GM19023 (cell line): ENCODE results near the gene CEP89.
"Not testable (repeated sequence)": the region's sequence is repeated elsewhere in the genome, so short reads cannot be mapped to it uniquely, and the experiment has no call there.

Experiments
- ATAC-seq: cut with Tn5 transposase; IDR thresholded peaks from one replicate; pipeline ENCODE4 v1.9.1; 2021; ENCODE audit warnings: mild to moderate bottlenecking, moderate library complexity; ENCODE audit not compliant: unreplicated experiment

The CEP89 gene

GRCh38 chr19:32971715-32972540 is at the start of gene CEP89, which contains the start of gene FAAP24:
TSS of gene CEP89 (minus strand) at chr19:32971958. CDS start at chr19:32971874, 84 bp downstream.
TSS of gene FAAP24 (plus strand) at chr19:32972242. CDS start at chr19:32973197, 955 bp downstream.
- peak; percentile 100 for ATAC-seq

- not testable (repeated sequence) for ATAC-seq
Measured at GRCh38 chr19:33010891-33011290, 39.1 kb upstream of the CEP89 start.

- ATAC-seq = no peak
Measured at GRCh38 chr19:33008738-33009137, 37.0 kb upstream of the CEP89 start.

DNA sequence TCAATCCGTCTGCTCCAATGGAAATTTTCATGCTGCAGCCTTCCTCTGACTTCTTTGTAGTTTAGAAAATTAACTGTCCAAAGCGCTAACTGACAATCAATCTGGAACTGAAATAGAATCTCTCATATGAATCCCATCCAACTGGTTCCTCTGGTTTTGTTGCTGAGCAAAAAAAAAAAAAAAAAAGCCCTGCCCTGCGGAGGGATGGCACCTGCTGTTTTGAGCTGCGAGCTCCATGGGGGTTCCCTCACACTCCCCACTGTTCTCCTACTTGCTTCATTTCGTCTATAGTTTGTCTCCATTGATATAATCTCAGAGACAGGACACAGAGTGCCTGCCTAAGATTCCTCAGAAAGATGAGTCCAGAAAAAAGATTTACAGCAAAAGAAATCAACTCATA is 33.7 kb upstream of the CEP89 start:
- ATAC-seq = no peak

DNA sequence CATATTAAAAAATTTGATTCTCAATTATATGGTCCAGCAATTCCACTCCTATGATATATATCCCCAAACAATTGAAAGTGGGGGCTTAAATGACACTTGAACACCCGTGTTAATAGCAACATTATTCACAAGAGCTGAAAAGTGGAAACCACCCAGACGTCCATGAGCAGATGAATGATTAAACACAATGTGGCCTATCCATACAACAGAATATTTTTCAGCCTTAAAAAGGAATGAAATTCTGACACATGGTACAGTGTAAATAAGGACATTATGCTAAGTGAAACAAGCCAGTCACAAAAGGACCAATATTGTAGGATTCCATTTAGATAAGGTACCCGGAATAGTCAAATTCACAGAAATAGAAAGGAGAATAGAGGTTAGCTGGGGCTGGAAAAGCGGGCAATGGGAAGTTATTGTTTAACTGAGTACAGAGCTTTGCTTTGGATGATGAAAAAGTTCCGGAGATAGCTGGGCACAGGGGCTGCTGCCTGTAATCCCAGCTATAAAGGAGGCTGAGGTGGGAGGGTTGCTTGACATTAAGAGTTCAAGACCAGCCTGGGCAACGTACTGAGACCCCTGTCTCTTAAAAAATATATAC is 31.8 kb upstream of the CEP89 start:
- ATAC-seq = not testable (repeated sequence)

DNA sequence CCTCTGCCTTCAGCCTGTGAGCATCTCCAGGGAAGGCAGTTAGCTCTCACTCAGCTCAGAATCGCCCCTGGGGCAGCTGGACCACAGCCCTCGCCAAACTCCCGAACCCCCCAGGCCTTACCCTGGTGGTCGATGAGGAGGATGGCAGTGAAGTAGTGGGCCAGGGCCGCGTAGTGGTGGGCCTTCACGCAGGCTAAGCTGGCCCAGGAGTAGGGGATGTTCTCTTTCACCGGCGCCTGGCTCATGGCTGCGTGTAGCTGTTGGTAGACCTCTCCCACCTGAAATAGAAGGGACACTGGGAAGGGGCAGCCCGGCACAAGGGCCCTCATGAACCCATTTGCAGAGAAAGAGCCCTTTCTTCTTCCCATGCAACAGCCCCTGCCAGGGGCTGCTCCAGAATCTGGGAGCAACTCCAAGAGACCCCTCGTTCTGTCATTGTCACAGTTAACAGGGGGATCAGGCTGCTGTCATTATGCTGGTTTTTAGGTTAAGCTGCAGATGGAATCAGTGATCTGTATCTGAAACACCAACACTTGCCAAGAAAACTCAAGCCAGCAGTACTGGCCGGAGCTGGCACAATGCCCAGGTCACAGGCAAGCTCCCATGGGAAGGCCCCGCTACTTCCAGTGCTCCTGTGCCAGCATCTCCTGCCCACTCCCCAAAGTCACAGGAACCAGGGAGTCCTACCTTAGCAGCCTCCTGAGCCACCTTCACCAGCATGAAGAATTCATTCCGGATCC is 30.5 kb upstream of the CEP89 start:
- not testable (repeated sequence) for ATAC-seq

DNA sequence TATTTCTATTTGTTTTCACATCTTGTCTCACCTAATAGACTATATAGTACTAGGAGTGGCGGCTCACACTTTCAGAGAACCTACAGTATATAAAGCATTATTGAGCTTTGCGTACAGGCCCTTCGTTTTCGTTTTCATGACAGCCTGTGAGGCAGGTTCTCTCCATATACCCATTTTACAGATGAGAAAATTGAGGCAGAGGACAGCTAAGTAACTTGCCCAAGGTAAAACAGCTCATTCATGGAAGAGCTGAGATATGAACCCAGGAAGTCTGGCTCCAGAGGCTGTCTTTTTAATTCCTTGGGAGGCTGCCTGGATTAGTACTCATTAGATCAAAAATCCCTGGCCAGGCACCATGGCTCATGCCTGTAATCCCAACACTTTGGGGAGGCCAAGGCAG is 29.2 kb upstream of the CEP89 start:
- ATAC-seq = no peak

DNA sequence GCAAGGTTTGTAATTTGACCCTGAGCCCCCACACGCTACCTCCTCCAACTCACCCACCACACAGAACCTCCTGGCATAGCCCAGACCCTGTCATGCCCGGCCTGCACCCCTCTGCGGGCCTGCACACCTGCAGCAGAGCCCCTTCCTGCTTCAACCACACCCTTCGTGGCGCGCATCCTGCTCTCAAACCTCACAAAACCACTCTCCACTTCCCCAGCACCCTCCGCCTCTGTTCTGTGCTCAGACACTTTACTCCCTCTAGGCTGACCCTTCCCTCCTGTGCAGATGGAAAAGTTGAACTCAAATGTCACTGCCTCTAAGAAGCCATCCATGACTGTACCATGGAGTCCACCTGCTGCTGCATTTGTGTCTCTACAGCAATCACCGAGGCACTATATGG is 28.8 kb upstream of the CEP89 start:
- no peak for ATAC-seq

GRCh38 chr19:32998722-32999121 is 27.0 kb upstream of the CEP89 start:
- no peak for ATAC-seq

GRCh38 chr19:32997716-32998355 is 26.1 kb upstream of the CEP89 start:
- no peak for ATAC-seq

GRCh38 chr19:32997061-32997464 is 25.3 kb upstream of the CEP89 start:
- ATAC-seq = not testable (repeated sequence)

DNA sequence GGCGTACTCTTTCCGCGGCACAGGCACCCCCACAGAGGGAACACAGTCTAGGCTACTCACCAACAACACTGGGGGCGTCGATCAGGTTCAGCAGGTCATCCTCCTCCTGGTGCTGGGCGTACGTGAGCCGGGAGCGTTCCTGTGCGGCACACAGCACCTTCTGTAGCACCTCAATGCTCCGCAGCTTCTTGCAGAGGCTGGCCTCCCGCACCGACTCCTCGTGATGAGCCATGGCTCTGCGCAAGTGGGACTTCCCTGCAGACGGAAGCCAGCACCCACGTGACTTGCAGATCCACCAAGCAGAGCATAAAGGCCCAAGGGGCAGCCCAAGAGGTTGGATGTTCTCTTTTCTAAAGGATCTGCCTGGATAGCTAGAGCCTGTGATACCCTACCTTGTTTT is 24.2 kb upstream of the CEP89 start:
- not testable (repeated sequence) for ATAC-seq

DNA sequence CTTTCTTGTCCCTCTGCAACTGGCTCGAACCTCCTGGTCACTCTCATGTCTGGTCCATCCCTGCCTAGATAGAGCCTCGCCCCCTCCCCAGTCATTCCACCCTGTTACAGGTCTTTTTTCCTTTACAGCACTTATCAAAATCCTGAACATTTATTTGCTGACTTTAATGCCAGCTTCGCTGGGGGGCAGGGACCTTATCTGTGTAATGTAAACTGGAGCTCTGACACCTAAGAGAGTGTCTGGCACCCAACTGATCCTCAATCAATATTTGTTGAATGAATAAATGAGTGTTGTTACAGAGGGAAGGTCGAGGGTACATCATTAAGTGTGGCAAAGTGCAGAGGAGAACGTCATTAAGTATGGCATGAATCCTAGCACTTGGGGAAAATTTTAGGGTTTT is 17.0 kb upstream of the CEP89 start:
- no peak for ATAC-seq

GRCh38 chr19:32988254-32988653 is 16.5 kb upstream of the CEP89 start:
- not testable (repeated sequence) for ATAC-seq

DNA sequence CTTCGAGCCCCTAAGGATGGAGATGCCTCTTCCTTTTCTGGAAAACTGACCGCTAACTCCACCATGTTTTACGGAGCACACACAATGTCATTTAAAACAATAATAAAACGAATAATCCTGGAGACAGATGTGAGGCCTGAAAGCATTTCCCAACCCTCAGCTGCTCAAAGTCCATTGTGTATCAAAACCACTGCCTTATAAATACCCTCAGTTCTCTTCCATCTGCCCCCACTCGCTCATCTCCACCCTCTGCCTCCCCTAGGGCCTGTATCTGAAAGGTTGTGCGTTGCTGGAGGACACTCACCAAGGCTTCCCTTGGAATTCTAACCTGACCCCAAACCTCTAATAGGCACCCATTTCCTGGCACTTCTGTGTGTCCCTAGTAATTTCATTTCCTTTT is 10.7 kb upstream of the CEP89 start:
- ATAC-seq = not testable (repeated sequence)

GRCh38 chr19:32979807-32980206 is 8.0 kb upstream of the CEP89 start:
- ATAC-seq = not testable (repeated sequence)

GRCh38 chr19:32977813-32978212 is 6.1 kb upstream of the CEP89 start:
- ATAC-seq = not testable (repeated sequence)

GRCh38 chr19:32977280-32977679 is 5.5 kb upstream of the CEP89 start:
- no peak for ATAC-seq

DNA sequence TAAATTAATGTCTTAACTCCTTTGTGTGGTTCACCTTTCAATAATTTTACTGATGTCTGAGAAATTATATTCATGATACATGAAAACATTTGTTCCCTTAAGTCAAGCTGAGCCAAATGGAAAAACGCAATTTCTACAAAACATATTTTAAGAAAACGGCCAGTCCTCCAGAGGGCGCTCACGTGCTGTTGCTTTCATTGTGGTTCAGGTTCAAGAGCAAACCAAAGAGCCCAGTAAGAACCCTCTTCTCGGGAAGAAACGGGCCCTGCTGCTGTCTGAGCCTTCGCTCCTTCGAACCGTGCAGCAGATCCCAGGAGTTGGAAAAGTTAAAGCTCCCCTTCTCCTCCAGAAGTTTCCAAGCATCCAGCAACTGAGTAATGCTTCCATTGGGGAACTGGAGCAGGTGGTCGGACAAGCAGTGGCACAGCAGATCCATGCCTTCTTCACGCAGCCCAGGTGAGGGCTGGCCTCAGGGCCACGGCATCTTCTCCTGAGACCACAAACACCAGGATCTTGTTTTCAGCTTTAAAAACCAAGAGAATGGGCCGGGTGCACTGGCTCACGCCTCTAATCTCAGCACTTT is 4.6 kb upstream of the CEP89 start:
- ATAC-seq = no peak

DNA sequence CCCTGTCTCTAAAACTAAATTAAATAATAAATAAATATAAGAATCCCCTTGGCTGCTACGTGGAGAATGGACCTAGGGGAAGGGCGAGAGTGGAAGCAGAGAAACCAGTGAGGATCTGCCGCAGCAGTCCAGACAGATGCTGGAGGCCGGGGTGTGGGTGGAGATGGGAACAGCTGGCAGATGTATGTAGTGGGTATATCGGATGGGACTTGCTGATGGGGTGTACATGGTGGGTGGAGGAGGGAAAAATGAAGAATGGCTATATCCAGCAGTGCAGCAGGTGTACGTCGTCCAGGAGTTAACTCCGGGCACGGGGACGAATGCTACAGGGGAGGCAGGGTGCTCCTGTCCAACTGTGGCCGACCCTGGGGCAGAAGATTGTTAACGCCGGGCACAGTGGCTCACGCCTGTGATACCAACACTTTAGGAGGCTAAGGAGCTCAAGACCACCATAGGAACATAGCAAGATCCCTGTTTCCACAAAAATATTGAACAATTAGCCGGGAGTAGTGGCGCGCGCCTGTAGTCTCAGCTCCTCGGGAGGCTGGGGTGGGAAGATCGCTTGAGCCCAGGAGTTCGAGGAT is 654 bp downstream of the CEP89 start:
- ATAC-seq = no peak
